SU-DHL-6 (cell line): ENCODE measurements around the gene RECQL5.

Source experiments
- EZH2phosphoT487 ChIP-seq: fragments of 200-600 bp; sonication (generic), shearing (Covaris generic); conservative IDR thresholded peaks from 2 replicates; pipeline ENCODE4 v1.6.1; 2018; ENCODE audit warnings: mild to moderate bottlenecking, antibody characterized with exemption, low read length, moderate library complexity, mixed read lengths
- TF ChIP-seq, protein P1 (sequence below): fragments of 200-600 bp; sonication (generic); IDR thresholded peaks from one replicate; pipeline ENCODE4 v1.5.1; 2017; ENCODE audit warnings: antibody characterized with exemption, mild to moderate bottlenecking, low read length, moderate library complexity; ENCODE audit not compliant: insufficient read depth, poor library complexity, severe bottlenecking

DNA sequence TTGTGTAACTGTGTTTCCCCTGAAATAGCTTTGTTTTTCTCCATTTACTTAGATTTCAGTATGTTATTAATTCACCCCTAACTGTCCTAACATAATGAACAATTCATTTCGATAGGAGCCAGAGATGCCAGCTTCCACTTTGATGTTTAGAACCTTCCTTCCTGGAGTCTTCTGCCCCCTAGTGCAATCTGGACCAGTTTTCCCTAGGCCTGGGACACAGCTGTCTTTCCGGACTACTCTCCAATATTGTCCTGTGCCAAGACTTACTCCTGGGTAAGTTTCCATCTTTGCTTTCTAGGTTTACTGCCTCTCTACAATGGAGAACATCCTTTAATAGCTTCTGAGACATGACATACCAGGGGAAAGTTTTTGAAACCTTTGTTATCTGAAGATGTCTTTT is 12.8 kb downstream of the RECQL5 start:
- TF ChIP-seq, protein P1, sequence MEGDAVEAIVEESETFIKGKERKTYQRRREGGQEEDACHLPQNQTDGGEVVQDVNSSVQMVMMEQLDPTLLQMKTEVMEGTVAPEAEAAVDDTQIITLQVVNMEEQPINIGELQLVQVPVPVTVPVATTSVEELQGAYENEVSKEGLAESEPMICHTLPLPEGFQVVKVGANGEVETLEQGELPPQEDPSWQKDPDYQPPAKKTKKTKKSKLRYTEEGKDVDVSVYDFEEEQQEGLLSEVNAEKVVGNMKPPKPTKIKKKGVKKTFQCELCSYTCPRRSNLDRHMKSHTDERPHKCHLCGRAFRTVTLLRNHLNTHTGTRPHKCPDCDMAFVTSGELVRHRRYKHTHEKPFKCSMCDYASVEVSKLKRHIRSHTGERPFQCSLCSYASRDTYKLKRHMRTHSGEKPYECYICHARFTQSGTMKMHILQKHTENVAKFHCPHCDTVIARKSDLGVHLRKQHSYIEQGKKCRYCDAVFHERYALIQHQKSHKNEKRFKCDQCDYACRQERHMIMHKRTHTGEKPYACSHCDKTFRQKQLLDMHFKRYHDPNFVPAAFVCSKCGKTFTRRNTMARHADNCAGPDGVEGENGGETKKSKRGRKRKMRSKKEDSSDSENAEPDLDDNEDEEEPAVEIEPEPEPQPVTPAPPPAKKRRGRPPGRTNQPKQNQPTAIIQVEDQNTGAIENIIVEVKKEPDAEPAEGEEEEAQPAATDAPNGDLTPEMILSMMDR: no peak
- TF ChIP-seq EZH2phosphoT487: no peak
